ENCODE measurements around the gene IL1RAPL2. TPM values are rescaled to one million over a fixed set of nuclear protein-coding genes. Genes with fewer than 3 reads are reported as not detected.

Gene IL1RAPL2
- total RNA-seq, 1 donor = not detected

DNA sequence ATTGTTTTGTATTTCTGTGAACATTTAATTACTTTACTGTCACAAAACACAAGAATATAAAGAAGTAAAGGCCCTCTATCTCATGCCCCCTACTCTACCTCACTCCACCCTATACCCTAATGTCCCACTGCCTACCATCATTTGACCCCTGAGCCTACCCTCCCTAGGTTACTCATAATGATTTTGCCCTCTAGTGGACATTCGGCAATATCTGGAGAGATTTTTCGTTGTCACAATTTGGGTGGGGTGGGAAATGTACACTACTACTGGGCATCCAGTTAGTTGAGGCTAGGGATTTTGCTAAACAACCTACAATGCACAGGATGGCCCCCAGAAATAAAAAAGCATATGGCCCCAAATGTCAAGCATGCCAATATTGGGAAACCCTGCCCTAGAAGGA, 644.3 kb downstream of the IL1RAPL2 start:
- Histone ChIP-seq H3K27me3 (ENCODE audit: insufficient read depth, low read length) (peaks cover 9% of the 10 kb centered on the region), H3K79me2 (ENCODE audit: insufficient read depth, low read length) (no peaks in the 10 kb centered on the region), H3K4me2 (ENCODE audit: insufficient read depth, low read length) (no peak overlapping the region), H2AFZ (ENCODE audit: low read length) (no peak overlapping the region), H3K4me1 (ENCODE audit: insufficient read depth, low read length) (no peaks in the 10 kb centered on the region), H4K20me1 (ENCODE audit: insufficient read depth, low read length) (no peaks in the 10 kb centered on the region), H3K4me3 (ENCODE audit: insufficient read depth, low read length) (no peak overlapping the region), H3K36me3 (ENCODE audit: insufficient read depth, low read length) (no peaks in the 10 kb centered on the region), H3K27ac (ENCODE audit: low read depth, low read length) (no peak overlapping the region), H3K9me3 (ENCODE audit: low read depth, low read length) (no peaks in the 10 kb centered on the region)
- DNase-seq (ENCODE audit: insufficient read length, low spot score, missing footprints) = no peak
- TF ChIP-seq, protein P1, sequence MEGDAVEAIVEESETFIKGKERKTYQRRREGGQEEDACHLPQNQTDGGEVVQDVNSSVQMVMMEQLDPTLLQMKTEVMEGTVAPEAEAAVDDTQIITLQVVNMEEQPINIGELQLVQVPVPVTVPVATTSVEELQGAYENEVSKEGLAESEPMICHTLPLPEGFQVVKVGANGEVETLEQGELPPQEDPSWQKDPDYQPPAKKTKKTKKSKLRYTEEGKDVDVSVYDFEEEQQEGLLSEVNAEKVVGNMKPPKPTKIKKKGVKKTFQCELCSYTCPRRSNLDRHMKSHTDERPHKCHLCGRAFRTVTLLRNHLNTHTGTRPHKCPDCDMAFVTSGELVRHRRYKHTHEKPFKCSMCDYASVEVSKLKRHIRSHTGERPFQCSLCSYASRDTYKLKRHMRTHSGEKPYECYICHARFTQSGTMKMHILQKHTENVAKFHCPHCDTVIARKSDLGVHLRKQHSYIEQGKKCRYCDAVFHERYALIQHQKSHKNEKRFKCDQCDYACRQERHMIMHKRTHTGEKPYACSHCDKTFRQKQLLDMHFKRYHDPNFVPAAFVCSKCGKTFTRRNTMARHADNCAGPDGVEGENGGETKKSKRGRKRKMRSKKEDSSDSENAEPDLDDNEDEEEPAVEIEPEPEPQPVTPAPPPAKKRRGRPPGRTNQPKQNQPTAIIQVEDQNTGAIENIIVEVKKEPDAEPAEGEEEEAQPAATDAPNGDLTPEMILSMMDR (IDR thresholded peaks at IDR 0.05; ENCODE audit: extremely low read depth, low read depth, low read length) = peak; percentile 33

GRCh38 chrX:105211066-105211575, 645.1 kb downstream of the IL1RAPL2 start:
- H3K4me3 ChIP-seq (ENCODE audit: insufficient read depth, low read length) = no peak overlapping the region
- H2AFZ ChIP-seq (ENCODE audit: low read length) = no peak overlapping the region
- peaks cover 9% of the 10 kb centered on the region for H3K27me3 ChIP-seq (ENCODE audit: insufficient read depth, low read length)
- H3K36me3 ChIP-seq (ENCODE audit: insufficient read depth, low read length) = no peaks in the 10 kb centered on the region
- H3K27ac ChIP-seq (ENCODE audit: low read depth, low read length) = no peak overlapping the region
- TF ChIP-seq, protein P1 (IDR thresholded peaks at IDR 0.05; ENCODE audit: extremely low read depth, low read depth, low read length) = no peak
- H3K4me1 ChIP-seq (ENCODE audit: insufficient read depth, low read length) = no peaks in the 10 kb centered on the region
- no peak for DNase-seq (ENCODE audit: insufficient read length, low spot score, missing footprints)
- no peaks in the 10 kb centered on the region for H4K20me1 ChIP-seq (ENCODE audit: insufficient read depth, low read length)
- no peaks in the 10 kb centered on the region for H3K9me3 ChIP-seq (ENCODE audit: low read depth, low read length)
- H3K4me2 ChIP-seq (ENCODE audit: insufficient read depth, low read length) = no peak overlapping the region
- H3K79me2 ChIP-seq (ENCODE audit: insufficient read depth, low read length) = no peaks in the 10 kb centered on the region

DNA sequence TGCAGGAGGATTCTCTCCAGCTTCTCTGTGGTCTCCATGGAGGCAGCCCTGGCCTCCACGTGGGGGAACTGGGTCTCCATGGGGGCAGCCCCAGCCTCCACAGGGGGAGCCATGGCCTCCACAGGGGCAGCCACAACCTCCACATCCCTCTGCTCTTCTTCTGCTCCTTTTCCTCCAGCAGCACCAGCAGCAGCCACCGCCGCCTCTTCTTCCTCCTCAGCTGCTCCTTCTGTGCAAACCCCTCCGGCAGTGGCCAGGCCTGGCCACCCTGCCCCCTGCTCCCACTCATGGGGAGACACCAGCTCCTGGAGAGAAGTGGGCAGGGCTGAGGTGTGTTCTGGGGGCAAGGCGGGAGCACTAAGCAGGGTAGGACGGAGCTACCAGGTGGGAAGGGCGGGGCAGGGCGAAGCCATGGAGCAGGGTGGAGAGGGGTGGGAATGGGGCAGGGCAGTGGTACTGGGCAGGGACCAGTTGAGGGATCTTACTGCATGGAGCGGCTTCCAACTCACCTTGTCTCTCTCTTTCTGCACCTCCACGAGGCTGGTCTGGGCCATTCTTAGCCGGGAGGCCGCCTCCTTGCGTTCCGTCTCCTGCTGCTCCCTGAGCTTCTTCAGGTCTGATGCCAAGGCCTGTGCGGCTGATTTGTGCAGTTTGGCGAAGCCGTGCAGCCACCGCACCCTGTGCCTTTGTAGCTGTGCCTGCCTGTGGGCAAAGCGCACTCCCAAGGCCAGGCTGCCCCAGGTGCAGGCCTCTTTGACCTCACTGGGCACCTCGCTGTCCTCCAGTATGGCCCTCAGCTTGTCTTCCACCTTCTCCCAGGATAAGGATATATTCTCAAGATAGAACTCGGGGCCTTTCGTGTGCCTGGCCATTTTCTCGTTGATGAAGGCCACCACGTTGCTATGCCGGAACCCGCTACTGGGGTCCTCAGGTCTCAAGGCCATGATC, 653.7 kb downstream of the IL1RAPL2 start:
- H3K79me2 ChIP-seq (ENCODE audit: insufficient read depth, low read length) = no peaks in the 10 kb centered on the region
- H4K20me1 ChIP-seq (ENCODE audit: insufficient read depth, low read length) = no peaks in the 10 kb centered on the region
- H3K27me3 ChIP-seq (ENCODE audit: insufficient read depth, low read length) = peaks cover 6% of the 10 kb centered on the region
- H3K4me3 ChIP-seq (ENCODE audit: insufficient read depth, low read length) = no peak overlapping the region
- H3K4me2 ChIP-seq (ENCODE audit: insufficient read depth, low read length) = no peak overlapping the region
- no peak overlapping the region for H2AFZ ChIP-seq (ENCODE audit: low read length)
- TF ChIP-seq, protein P1 (IDR thresholded peaks at IDR 0.05; ENCODE audit: extremely low read depth, low read depth, low read length) = no peak
- no peaks in the 10 kb centered on the region for H3K4me1 ChIP-seq (ENCODE audit: insufficient read depth, low read length)
- no peaks in the 10 kb centered on the region for H3K36me3 ChIP-seq (ENCODE audit: insufficient read depth, low read length)
- no peak for DNase-seq (ENCODE audit: insufficient read length, low spot score, missing footprints)
- no peaks in the 10 kb centered on the region for H3K9me3 ChIP-seq (ENCODE audit: low read depth, low read length)
- H3K27ac ChIP-seq (ENCODE audit: low read depth, low read length) = no peak overlapping the region

DNA sequence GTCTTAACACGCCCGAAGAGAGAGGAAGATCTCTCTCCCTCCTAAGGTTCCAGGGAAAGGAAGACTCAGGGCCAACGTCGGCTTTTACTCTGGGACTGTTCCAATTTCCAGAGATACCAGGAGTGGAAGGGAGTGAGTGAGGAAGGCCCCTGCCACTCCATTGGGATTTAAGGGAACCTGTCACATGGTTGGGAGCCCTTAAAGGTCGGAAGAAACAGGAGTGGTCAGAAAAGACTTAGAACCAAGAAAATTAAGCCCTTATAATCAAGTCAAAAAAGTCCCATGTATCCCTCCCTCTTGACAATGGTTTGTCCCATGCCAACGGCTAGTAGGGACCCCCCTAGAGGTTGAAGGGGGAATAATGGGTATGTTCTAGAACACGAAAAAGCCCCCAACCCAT, 654.6 kb downstream of the IL1RAPL2 start, which contains the start of gene TEX13A:
Gene TEX13A, minus strand, starts transcription at position 59 of the 400 bp plus-strand sequence. CDS start 297 bp downstream, outside the sequence.
- H3K9me3 ChIP-seq (ENCODE audit: low read depth, low read length) = no peaks in the 10 kb centered on the region
- H3K27me3 ChIP-seq (ENCODE audit: insufficient read depth, low read length) = peaks cover 6% of the 10 kb centered on the region
- DNase-seq (ENCODE audit: insufficient read length, low spot score, missing footprints) = no peak
- no peaks in the 10 kb centered on the region for H4K20me1 ChIP-seq (ENCODE audit: insufficient read depth, low read length)
- H3K4me3 ChIP-seq (ENCODE audit: insufficient read depth, low read length) = no peak within 1 kb of the TSS
- H3K36me3 ChIP-seq (ENCODE audit: insufficient read depth, low read length) = no peaks in the 10 kb centered on the region
- H3K4me1 ChIP-seq (ENCODE audit: insufficient read depth, low read length) = no peaks in the 10 kb centered on the region
- H2AFZ ChIP-seq (ENCODE audit: low read length) = no peak within 1 kb of the TSS
- no peak within 1 kb of the TSS for H3K4me2 ChIP-seq (ENCODE audit: insufficient read depth, low read length)
- H3K27ac ChIP-seq (ENCODE audit: low read depth, low read length) = no peak within 1 kb of the TSS
- no peaks in the 10 kb centered on the region for H3K79me2 ChIP-seq (ENCODE audit: insufficient read depth, low read length)
- TF ChIP-seq, protein P1 (IDR thresholded peaks at IDR 0.05; ENCODE audit: extremely low read depth, low read depth, low read length) = no peak
